Erythroblast (primary cell): ENCODE results near the gene ARMC9.
"Not testable (repeated sequence)": the region's sequence is repeated elsewhere in the genome, so short reads cannot be mapped to it uniquely, and the experiment has no call there.

Source experiments
- DNase-seq, 2 experiments: peaks; one replicate each; lab custom pipeline; 2025; lab: John Stamatoyannopoulos, UW
- GATA1 ChIP-seq: IDR thresholded peaks from 2 replicates; pipeline ENCODE4 v1.6.1; 2011; ENCODE audit warnings: low read depth, mild to moderate bottlenecking, control low read depth, low read length, moderate library complexity
- POLR2A ChIP-seq: IDR thresholded peaks from 2 replicates; pipeline ENCODE4 v1.6.1; 2011; ENCODE audit warnings: mild to moderate bottlenecking, low read length

The ARMC9 gene

DNA sequence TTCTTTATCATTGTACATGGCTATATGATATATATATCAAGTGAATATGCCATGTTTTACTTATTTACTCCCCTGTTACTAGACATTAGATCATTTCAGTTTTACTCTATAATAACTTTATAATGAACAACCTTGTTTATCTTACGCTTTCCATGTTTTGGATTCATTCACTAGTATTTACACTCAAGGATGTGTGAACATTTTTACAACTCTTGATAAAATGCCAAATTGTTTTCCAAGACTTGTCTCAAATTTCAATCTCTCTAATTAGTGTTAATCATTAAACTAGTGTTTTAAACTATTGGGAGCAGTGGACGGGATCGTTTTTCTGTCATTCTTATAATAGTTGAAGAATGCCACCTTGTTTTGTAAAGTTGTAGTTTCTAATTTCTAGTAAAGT, 145.6 kb downstream of the ARMC9 start:
- TF ChIP-seq POLR2A, result no peak
- TF ChIP-seq GATA1, result no peak
- no peak for DNase-seq

DNA sequence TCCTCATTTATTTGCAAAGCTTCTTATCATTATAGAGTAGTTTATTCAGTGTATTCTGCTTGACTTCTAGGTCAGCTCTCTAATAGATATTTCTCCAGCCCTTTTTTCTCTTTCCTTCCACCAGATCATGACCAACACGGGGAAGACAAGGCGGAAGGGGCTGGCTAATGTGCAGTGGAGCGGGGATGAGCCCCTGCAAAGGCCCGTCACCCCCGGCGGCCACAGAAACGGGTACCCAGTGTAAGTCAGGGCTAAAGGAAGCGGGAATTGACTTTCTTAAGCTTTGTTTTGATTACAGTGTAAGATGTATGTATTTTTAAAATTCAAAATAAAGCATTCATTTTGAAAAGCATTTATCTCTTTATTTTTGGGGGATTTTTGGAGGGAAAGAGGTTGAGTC, 146.4 kb downstream of the ARMC9 start:
- TF ChIP-seq POLR2A (no peak), GATA1 (no peak)
- DNase-seq, result no peak

DNA sequence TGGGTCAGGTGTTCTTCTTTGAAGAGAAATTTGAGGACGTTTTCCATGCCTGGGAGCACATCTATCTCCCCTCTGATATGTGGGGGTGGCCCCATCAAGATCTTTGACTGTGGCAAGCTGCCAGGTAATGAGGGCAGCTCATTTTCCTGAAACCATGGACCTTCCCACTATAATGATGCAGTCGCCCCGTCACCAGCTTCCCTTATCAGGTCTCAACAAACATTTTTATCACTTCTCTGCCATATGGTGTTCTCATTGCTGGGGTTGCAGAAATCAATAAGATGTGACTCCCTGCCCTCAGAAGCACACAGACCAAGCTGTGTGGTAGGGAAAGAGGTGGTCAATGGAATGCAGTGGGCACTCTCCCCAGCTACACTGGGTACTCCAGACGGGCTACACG, 148.7 kb downstream of the ARMC9 start:
- peak; percentile 94 to 97 for DNase-seq

DNA sequence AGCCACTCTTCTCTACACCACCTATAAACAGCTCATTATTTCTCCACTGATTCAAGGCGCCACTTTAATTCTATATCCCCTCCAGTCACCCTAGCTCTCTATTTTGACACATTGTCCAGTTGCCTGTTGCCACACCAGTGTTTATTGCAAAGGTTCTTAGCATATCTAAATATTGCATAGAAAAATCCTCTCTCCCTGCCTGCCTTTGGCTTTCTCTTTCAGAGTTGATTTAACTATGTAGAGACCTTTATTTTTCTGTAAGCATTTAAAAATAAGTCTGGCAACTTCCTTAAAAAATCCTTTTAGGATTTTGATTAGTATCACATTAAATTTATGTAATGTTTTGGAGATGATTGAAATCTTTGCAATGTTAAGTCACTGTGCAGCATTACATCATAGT, 149.2 kb downstream of the ARMC9 start:
- DNase-seq, result no peak
- no peak for TF ChIP-seq POLR2A
- no peak for TF ChIP-seq GATA1

More for the DNA sequence above, 148.7 kb downstream of the ARMC9 start:
- TF ChIP-seq POLR2A (no peak), GATA1 (peak; percentile 67)

DNA sequence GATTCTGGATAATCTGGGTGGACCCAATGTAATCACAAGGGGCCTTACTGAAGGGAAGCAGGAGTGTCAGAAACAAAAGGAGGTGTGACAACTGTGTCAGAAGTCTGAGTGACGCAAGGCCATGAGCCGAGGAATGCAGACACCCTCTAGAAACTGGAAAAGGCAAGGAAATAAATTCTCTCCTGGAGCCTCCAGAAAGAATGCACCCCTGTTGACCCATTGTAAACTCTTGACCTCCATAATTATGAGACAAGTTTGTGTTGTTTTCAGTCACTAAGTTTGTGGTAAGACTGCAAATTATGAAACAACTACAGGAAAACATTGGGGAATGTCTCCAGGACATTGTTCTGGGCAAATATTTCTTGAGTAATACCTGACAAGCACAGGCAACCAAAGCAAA, 149.7 kb downstream of the ARMC9 start:
- TF ChIP-seq GATA1 (no peak), POLR2A (no peak)
- peak; percentile 40 to 55 for DNase-seq

DNA sequence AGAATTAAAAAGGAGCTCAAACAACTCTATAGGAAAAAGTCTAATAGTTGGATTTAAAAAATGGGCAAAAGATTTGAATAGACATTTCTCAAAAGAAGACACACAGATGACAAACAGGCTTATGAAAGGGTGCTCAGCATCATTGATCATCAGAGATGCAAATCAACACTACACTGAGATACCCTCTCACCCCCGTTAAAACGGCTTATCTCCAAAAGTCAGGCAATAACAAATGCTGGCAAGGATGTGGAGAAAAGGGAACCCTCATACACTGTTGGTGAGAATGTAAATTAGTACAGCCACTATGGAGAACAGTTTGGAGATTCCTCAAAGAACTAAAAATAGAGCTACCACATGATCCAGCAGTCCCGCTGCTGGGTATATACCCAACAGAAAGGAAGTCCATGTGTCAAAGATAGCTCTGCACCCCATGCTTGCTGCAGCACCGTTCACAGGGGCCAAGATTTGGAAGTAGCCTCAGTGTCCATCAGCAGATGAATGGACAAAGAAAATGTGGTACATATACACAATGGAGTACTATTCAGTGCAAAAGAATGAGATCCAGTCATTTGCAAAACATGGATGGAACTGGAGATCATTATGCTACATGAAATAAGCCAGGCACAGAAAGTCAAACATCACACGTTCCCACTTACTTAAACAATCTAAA, 150.4 kb downstream of the ARMC9 start:
- TF ChIP-seq GATA1 (no peak), POLR2A (peak; percentile 18)
- peak; percentile 45 to 74 for DNase-seq

DNA sequence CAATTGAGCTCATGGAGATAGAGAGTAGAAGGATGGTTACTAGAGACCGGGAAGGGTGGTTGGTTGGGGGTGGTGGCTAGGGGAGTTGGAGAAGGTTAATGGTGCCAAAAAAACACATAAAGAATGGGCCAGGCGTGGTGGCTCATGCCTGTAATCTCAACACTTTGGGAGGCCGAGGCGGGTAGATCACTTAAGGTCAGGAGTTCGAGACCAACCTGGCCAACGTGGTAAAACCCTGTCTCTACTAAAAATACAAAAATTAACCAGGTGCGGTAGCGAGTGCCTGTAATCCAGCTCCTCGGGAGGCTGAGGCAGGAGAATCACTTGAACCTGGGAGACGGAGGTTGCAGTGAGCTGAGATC, 150.9 kb downstream of the ARMC9 start:
- DNase-seq, result not testable (repeated sequence)

DNA sequence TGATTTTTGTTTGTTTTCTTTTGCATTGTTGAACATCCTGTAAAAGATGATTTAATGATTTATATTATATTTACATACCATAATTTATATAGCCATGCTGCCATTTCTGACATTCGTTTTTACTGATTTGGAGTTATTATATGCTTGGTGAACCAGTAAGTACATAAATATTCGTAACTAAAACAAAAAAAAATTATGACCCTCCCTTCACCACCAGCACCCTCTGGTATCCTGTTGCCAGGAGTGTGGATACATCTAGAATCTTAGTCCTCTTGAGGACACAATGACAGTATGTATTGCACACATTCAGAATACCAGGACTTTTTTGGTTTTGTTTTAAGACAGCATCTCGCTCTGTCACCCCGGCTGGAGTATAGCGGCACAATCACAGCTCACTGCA, 153.2 kb downstream of the ARMC9 start:
- no peak for DNase-seq
- TF ChIP-seq GATA1 (no peak), POLR2A (no peak)

DNA sequence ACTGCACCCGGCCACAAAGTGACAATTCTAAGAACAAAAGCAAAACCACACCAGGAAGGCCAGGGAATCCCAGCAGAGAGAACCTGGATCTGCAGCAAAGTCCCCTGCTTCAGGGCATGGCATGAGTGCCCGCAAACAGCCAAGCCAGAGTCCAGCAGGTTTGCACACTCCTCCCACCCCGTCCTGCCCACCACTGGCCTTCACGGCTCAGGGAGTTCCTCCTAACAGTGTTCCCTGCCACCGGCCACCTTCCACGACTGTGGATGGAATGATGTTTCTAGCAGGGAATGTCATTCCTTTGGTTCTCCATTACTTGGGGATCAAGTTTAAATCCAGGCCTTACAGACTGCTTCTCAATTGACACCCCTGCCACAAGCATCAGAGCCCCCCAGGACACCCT, 155.0 kb downstream of the ARMC9 start:
- no peak for TF ChIP-seq POLR2A
- TF ChIP-seq GATA1, result no peak
- no peak for DNase-seq

DNA sequence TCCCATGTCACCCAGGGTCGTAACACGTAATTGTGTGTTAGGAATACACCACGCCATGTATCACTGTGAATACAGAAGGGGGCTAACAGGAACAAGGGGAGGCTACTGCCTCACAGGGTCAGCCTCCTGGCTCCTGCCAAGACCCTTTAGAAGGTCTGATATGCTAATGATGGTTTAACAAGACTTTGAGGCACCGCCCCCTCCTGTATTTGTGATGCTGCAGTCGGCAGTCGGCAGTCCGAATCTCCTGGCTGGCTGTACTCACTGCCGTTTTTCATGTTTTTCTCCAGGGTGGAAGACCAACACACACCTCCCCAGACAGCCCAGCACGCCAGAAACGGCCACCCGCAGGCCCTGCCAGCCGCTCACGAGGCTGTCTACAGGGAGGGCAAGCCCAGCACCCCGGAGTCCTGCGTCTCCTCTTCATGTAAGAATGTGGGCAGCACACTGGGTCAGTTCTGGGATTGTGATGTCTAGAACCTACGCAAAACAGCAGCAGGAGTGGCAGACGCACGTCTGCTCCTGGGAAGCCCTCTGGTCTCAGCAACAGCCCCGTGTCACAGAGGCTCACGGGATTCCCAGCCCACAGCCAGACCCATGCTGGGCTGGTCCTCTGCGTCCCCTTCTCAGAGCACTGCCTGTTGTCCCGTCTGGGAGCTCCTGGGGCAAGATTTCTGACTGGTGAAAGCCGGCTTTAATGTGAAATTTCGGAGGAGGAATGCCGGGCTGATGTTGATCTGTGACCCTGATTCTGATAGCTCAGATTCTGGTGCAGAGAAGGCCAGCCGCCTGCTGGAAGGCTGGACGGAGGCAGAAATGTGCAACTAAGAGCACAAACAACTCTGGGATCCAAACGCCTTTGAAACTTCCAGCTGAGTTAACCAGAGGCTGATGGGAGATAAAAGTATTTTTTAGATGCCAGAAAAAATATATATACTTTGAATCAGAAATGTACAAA, 157.4 kb downstream of the ARMC9 start:
- TF ChIP-seq GATA1, result no peak
- TF ChIP-seq POLR2A, result no peak
- DNase-seq, result no peak

DNA sequence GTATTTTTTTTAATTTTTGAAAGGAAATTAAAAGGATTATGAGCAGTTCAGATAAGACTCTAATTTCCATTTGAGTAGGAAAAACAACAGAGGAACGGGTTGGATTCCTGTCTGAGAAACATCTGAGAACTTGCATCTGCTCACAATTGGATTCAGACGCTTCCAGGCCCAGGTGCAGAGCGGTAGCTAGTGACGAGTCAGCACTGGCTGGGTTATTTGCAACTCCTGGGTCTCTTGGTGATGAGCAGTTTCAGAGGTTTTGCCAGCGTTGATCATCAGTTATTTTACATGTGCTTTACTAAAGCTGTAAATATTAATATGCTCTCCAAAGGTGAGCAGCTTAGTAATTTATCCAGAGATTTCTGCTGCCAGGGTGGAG, 158.0 kb downstream of the ARMC9 start:
- TF ChIP-seq GATA1, result no peak
- TF ChIP-seq POLR2A, result no peak
- no peak for DNase-seq

DNA sequence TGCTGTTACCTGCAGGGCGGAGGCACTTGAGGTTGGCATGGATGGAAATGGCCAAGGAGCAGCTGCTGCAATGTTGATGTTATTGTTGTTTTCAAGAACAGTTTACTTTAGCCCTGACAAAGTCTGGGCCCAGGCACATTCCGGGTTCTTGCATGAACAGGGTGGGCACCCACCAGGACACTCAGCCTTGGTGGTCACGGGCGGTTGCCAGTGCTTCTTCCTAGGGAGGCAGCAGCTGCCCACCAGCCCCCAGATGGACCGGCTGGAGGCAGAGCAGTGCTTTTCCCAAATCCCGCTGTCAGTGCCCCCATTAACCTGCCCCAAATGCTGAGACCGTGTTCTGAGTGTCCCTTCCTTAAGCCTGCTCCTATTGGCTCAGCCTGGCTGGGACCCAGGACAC, 158.6 kb downstream of the ARMC9 start:
- no peak for TF ChIP-seq GATA1
- TF ChIP-seq POLR2A, result no peak
- no peak for DNase-seq

DNA sequence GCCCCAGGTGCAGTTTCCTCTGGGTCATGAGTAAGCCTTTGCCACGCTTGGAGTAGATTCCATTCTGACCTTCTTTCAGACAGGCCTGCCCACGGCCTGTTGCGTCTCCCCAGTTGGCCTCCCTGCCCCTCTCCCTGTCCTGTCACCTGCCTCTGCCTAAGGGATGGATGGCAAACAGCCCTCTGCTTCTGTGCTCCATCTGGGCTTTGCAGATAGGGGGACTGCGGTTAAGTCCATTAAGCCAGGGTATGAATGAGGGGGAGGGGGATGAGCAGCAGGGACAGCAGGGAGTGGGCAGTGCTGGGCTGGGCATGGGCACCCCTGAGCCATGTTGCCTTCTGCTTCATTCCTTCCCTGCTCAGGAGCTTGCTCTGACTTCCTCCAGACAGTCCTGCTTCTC, 159.5 kb downstream of the ARMC9 start:
- TF ChIP-seq GATA1 (no peak), POLR2A (no peak)
- no peak for DNase-seq

DNA sequence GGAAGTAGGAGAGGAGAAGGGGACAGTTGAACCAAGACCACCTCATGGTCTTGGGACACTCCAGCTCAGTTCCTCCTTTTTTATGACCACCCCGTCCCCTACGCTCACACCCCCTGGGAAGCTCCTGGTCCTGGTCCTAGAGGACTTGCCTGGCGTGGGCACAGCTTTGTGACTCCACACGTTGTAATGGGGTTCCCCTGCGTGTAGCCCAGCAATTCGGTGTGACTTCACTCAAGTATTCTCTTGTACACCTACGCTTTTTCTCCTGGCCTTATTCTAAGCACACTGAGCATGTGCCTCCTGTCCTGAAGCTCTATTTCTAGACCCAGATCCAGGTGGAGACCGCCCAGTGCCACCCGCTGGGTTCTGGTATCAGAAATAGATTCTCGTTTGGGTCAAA, 161.0 kb downstream of the ARMC9 start:
- no peak for DNase-seq
- TF ChIP-seq GATA1 (no peak), POLR2A (no peak)

DNA sequence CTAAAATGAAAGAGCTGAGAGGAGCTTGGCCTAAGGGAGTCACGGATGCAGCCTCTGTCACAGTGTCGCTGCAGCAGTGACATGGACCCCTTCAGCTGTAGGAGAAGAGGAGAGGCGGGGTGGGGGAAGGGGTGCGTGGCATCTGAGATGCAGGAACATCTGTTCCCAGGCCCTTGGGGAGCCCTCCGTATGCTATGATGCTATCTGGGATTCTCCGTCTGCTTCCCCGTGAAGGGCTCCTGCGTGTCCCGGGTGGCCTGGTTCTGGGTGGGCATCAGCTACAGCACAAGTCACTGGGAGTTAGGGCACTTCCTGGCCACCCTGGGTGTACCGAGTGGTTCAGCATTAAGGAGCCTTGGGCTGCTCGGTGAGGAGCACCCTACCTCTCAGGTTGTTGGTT, 161.5 kb downstream of the ARMC9 start:
- no peak for TF ChIP-seq GATA1
- TF ChIP-seq POLR2A, result no peak
- no peak for DNase-seq
